GM18867 (cell line): ENCODE measurements around the gene IRX5.

Experiments
- ATAC-seq: cut with Tn5 transposase; IDR thresholded peaks from one replicate; pipeline ENCODE4 v1.9.1; 2021; ENCODE audit warnings: mild to moderate bottlenecking, moderate library complexity; ENCODE audit not compliant: unreplicated experiment

IRX5 gene

GRCh38 chr16:54930005-54930868, at the start of gene IRX5:
Gene IRX5, plus strand, starts transcription at chr16:54930865. Its CDS starts 334 bp downstream, at chr16:54931199.
- ATAC-seq = peak; percentile 13

GRCh38 chr16:54882556-54882955, 48.1 kb upstream of the IRX5 start:
- ATAC-seq = no peak

GRCh38 chr16:54883358-54883757, 47.3 kb upstream of the IRX5 start:
- ATAC-seq = no peak

GRCh38 chr16:54886078-54886477, 44.6 kb upstream of the IRX5 start:
- ATAC-seq = no peak

- no peak for ATAC-seq
Observed at GRCh38 chr16:54890381-54890780, 40.3 kb upstream of the IRX5 start.

GRCh38 chr16:54891346-54891745, 39.3 kb upstream of the IRX5 start:
- no peak for ATAC-seq

GRCh38 chr16:54892981-54893380, 37.7 kb upstream of the IRX5 start:
- ATAC-seq = no peak

- ATAC-seq = no peak
Observed at GRCh38 chr16:54897930-54898329, 32.7 kb upstream of the IRX5 start.

- no peak for ATAC-seq
Observed at GRCh38 chr16:54901606-54902005, 29.1 kb upstream of the IRX5 start.

- ATAC-seq = no peak
Observed at GRCh38 chr16:54903047-54903446, 27.6 kb upstream of the IRX5 start.

GRCh38 chr16:54911079-54911478, 19.6 kb upstream of the IRX5 start:
- ATAC-seq = no peak

- no peak for ATAC-seq
Observed at GRCh38 chr16:54912720-54913119, 17.9 kb upstream of the IRX5 start.

GRCh38 chr16:54921206-54921824, 9.3 kb upstream of the IRX5 start:
- no peak for ATAC-seq

GRCh38 chr16:54923055-54923473, 7.6 kb upstream of the IRX5 start:
- ATAC-seq = no peak

- ATAC-seq = no peak
Observed at GRCh38 chr16:54923988-54924387, 6.7 kb upstream of the IRX5 start.

GRCh38 chr16:54926166-54926838, 4.4 kb upstream of the IRX5 start:
- no peak for ATAC-seq

GRCh38 chr16:54927125-54928015, 3.3 kb upstream of the IRX5 start:
- ATAC-seq = no peak

- ATAC-seq = no peak
Observed at GRCh38 chr16:54928016-54928356, 2.7 kb upstream of the IRX5 start.

GRCh38 chr16:54928411-54929089, 2.1 kb upstream of the IRX5 start:
- ATAC-seq = peak; percentile 60
